LNCaP clone FGC (cell line): Measurements from ENCODE around the gene ATP2C2.
"Not testable (repeated sequence)": the region's sequence is repeated elsewhere in the genome, so short reads cannot be mapped to it uniquely, and the experiment has no call there.

ENCODE experiments used
- DNase-seq: peaks from one replicate; pipeline ENCODE4 v3.0.0-alpha.2; 2011; ENCODE audit warnings: low read depth
- H3K4me3 ChIP-seq: 2 replicates; pipeline ENCODE4 v1.5.1; 2011; ENCODE audit warnings: mild to moderate bottlenecking, low read depth, low read length, control low read depth
- CTCF ChIP-seq: IDR thresholded peaks from 2 replicates; pipeline ENCODE4 v1.5.1; 2012; ENCODE audit warnings: mild to moderate bottlenecking; ENCODE audit not compliant: control insufficient read depth, insufficient read depth; ENCODE audit errors: extremely low read depth

Gene ATP2C2

GRCh38 chr16:84340325-84341040 lies 27.9 kb upstream of the ATP2C2 start:
- TF ChIP-seq CTCF = peak; percentile 34
- H3K4me3 ChIP-seq = no peak overlapping the region
- DNase-seq = peak; percentile 45

GRCh38 chr16:84341528-84342295 lies 26.6 kb upstream of the ATP2C2 start:
- no peak for TF ChIP-seq CTCF
- no peak overlapping the region for H3K4me3 ChIP-seq
- no peak for DNase-seq

GRCh38 chr16:84343800-84344199 lies 24.5 kb upstream of the ATP2C2 start:
- H3K4me3 ChIP-seq, DNase-seq: not testable (repeated sequence)

GRCh38 chr16:84344781-84345180 lies 23.6 kb upstream of the ATP2C2 start:
- no peak for TF ChIP-seq CTCF
- no peak for DNase-seq
- H3K4me3 ChIP-seq = no peak overlapping the region

- no peak overlapping the region for H3K4me3 ChIP-seq
- DNase-seq = no peak
- TF ChIP-seq CTCF = no peak
These were observed 21.2 kb upstream of the ATP2C2 start for GRCh38 chr16:84347161-84347560.

- TF ChIP-seq CTCF = no peak
- DNase-seq = no peak
- H3K4me3 ChIP-seq = no peak overlapping the region
These were observed 19.9 kb upstream of the ATP2C2 start for GRCh38 chr16:84348386-84348888.

GRCh38 chr16:84349862-84350684 lies 18.3 kb upstream of the ATP2C2 start:
- TF ChIP-seq CTCF = no peak
- no peak for DNase-seq
- no peak overlapping the region for H3K4me3 ChIP-seq
